ENCODE data around the gene CALD1. TPM values are rescaled to one million over a fixed set of nuclear protein-coding genes. Genes with fewer than 3 reads are reported as not detected.

Gene CALD1
- total and polyA plus RNA-seq, 4 experiments from 2014 or later: 0.13 TPM; not detected in 3

DNA sequence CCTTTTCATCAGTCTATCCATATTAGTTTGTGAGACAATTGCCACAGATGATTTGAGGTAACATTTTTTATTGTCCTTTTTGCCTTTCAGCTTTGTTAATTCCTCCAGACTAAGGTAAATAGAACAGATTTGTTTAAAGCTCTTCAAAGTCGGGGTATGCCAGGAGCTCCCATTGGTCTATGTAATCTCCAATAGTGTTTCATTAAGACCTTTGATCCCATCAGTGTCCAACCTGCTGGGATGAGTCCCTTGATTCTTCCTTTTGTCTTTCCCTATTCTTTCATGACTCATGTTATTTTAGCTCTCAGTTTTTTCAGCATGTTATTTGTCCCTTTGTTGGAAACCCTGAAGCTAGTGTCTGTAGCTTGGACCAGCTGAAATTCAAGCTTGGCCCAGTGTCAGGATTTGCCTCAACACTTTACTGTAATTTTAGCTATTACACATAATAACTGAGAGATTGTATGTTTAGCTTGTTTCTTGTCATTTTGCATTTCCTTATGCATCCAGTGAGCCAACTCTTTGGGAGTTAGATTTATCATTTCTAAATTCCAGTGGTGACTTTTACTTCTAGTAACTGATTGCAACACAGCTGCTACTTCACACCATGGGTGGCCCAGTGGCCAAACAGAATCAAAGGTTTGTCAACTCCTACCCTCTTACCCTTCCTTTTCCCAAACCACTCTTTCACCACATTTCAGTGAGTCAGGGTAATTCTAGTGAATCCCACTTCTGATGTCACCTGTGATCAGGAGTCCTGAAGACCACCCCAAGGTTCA is 222.1 kb downstream of the CALD1 start:
- no peaks in the 10 kb centered on the region for H3K36me3 ChIP-seq (ENCODE audit: insufficient read depth, low read length)
- CTCF ChIA-PET (ENCODE audit: partially characterized antibody): interaction anchor here (4.1 kb wide), 1 partner anchor 15 kb away, joined by 18 read pairs; the partner anchor contains the start of gene AGBL3
- no peaks in the 10 kb centered on the region for H3K4me1 ChIP-seq (ENCODE audit: insufficient read depth, low read length)
- POLR2A ChIA-PET (ENCODE audit: partially characterized antibody): no interaction called here
- no peak overlapping the region for H3K4me3 ChIP-seq (ENCODE audit: low read length in 2 of 2)
- H3K9me3 ChIP-seq (ENCODE audit: control insufficient read depth in 1 of 2, low read length in 2 of 2): no peaks in the 10 kb centered on the region
- Mint-ChIP-seq H3K4me1 (peaks cover 0 to 2% (median 0%) of the 10 kb centered on the region in 4 donors), H3K27ac (no peak overlapping the region), H3K27me3 (no peaks in the 10 kb centered on the region), H3K9me3 (peaks cover 0 to 1% (median under 1%) of the 10 kb centered on the region in 8 donors), H3K4me3 (no peak overlapping the region), H3K36me3 (peaks cover 12 to 17% of the 10 kb centered on the region in 2 donors)
- H3K27me3 ChIP-seq (ENCODE audit: insufficient read depth, low read length): no peaks in the 10 kb centered on the region
- DNase-seq: no peak
- intact Hi-C loops (cut with micrococcal nuclease): no loop called here
- H3K27ac ChIP-seq (ENCODE audit: low read depth, low read length): no peak overlapping the region

DNA sequence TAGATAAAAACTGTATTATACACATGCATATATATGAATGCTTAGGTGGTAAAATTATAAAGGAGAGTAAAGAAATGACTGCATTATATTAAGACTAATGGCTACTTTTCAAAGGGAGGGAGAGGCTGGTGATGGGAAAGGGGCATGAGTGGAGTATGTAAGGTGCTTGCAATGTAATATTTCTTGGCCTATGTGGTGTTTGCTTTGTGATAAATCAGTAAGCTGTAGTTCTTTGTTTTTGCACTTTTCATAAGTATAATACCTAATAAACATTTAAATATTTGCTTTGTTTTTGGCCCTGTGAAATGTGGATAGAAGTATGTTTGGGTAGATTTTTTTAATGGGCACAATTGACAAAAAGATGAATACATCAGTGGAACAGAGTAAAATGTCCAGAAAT is 232.8 kb downstream of the CALD1 start:
- Histone ChIP-seq H3K4me3 (ENCODE audit: low read length in 2 of 2) (no peak overlapping the region), H3K4me1 (ENCODE audit: insufficient read depth, low read length) (no peaks in the 10 kb centered on the region), H3K36me3 (ENCODE audit: insufficient read depth, low read length) (no peaks in the 10 kb centered on the region), H3K27ac (ENCODE audit: low read depth, low read length) (no peak overlapping the region), H3K9me3 (ENCODE audit: control insufficient read depth in 1 of 2, low read length in 2 of 2) (no peaks in the 10 kb centered on the region), H3K27me3 (ENCODE audit: insufficient read depth, low read length) (no peaks in the 10 kb centered on the region)
- Mint-ChIP-seq H3K27ac (no peak overlapping the region), H3K4me3 (no peak overlapping the region), H3K4me1 (no peaks in the 10 kb centered on the region), H3K27me3 (no peaks in the 10 kb centered on the region), H3K36me3 (peaks cover 0 to 3% of the 10 kb centered on the region in 2 donors), H3K9me3 (peaks cover 0 to 12% (median 4%) of the 10 kb centered on the region in 8 donors)
- DNase-seq: no peak
- intact Hi-C loops (cut with micrococcal nuclease): no loop called here
- ChIA-PET POLR2A (ENCODE audit: partially characterized antibody) (no interaction called here), CTCF (ENCODE audit: partially characterized antibody) (no interaction called here)

Other genes starting within 250 kb of the CALD1 start
- gene AKR1B15, start 230.5 kb upstream of the CALD1 start, total RNA-seq: not detected
- gene AKR1B15, start 230.5 kb upstream of the CALD1 start, polyA plus RNA-seq: not detected
- 10 to 100 TPM; 13.7 to 14.7 TPM for gene BPGM, start 132.8 kb upstream of the CALD1 start, total RNA-seq
- 10 to 100 TPM; 22.1 to 27.8 TPM for gene BPGM, start 132.8 kb upstream of the CALD1 start, polyA plus RNA-seq
- 1 to 10 TPM; 5.5 to 6.2 TPM for gene AGBL3, start 206.9 kb downstream of the CALD1 start, total RNA-seq
- gene AGBL3, start 206.9 kb downstream of the CALD1 start, polyA plus RNA-seq: under 1 TPM; 0.42 to 0.91 TPM

All from CD4-positive, alpha-beta memory T cell (primary cell).